Measurements from ENCODE around the gene NXPH1.

Gene NXPH1

GRCh38 chr7:8615019-8615418, 181.6 kb downstream of the NXPH1 start:
- Histone ChIP-seq H3K9me3 (no peaks in the 10 kb centered on the region), H3K36me3 (no peaks in the 10 kb centered on the region), H3K4me2 (no peak overlapping the region), H3K4me1 (no peaks in the 10 kb centered on the region), H3K27ac (no peak overlapping the region), H3K27me3 (no peaks in the 10 kb centered on the region), H3K4me3 (no peak overlapping the region), H3K9ac (no peak overlapping the region), H4K20me1 (no peaks in the 10 kb centered on the region)
- no peak for TF ChIP-seq Cebpa-rat (IDR thresholded peaks at IDR 0.05)

- no peak for TF ChIP-seq Cebpa-rat (IDR thresholded peaks at IDR 0.05)
- Histone ChIP-seq H3K9ac (no peak overlapping the region), H3K4me1 (no peaks in the 10 kb centered on the region), H3K4me3 (no peak overlapping the region), H4K20me1 (no peaks in the 10 kb centered on the region), H3K4me2 (no peak overlapping the region), H3K36me3 (no peaks in the 10 kb centered on the region), H3K27me3 (no peaks in the 10 kb centered on the region), H3K9me3 (no peaks in the 10 kb centered on the region), H3K27ac (no peak overlapping the region)
Measured at GRCh38 chr7:8618441-8619070, 185.1 kb downstream of the NXPH1 start.

GRCh38 chr7:8620169-8620568, 186.8 kb downstream of the NXPH1 start:
- H3K4me3 ChIP-seq = no peak overlapping the region
- H4K20me1 ChIP-seq = no peaks in the 10 kb centered on the region
- TF ChIP-seq Cebpa-rat (IDR thresholded peaks at IDR 0.05) = no peak
- no peaks in the 10 kb centered on the region for H3K27me3 ChIP-seq
- H3K27ac ChIP-seq = no peak overlapping the region
- no peaks in the 10 kb centered on the region for H3K4me1 ChIP-seq
- H3K9me3 ChIP-seq = no peaks in the 10 kb centered on the region
- no peak overlapping the region for H3K4me2 ChIP-seq
- H3K36me3 ChIP-seq = no peaks in the 10 kb centered on the region
- no peak overlapping the region for H3K9ac ChIP-seq

- Histone ChIP-seq H3K27ac (no peak overlapping the region), H3K36me3 (no peaks in the 10 kb centered on the region), H4K20me1 (no peaks in the 10 kb centered on the region), H3K4me2 (no peak overlapping the region), H3K4me3 (no peak overlapping the region), H3K4me1 (no peaks in the 10 kb centered on the region), H3K9me3 (no peaks in the 10 kb centered on the region), H3K27me3 (no peaks in the 10 kb centered on the region), H3K9ac (no peak overlapping the region)
- TF ChIP-seq Cebpa-rat (IDR thresholded peaks at IDR 0.05) = no peak
Measured at GRCh38 chr7:8625612-8626011, 192.2 kb downstream of the NXPH1 start.

- no peaks in the 10 kb centered on the region for H3K36me3 ChIP-seq
- H4K20me1 ChIP-seq = no peaks in the 10 kb centered on the region
- TF ChIP-seq Cebpa-rat (IDR thresholded peaks at IDR 0.05) = no peak
- H3K4me3 ChIP-seq = no peak overlapping the region
- H3K4me1 ChIP-seq = no peaks in the 10 kb centered on the region
- no peak overlapping the region for H3K4me2 ChIP-seq
- H3K27ac ChIP-seq = no peak overlapping the region
- H3K9me3 ChIP-seq = no peaks in the 10 kb centered on the region
- H3K27me3 ChIP-seq = no peaks in the 10 kb centered on the region
- H3K9ac ChIP-seq = no peak overlapping the region
Measured at GRCh38 chr7:8627325-8627724, 193.9 kb downstream of the NXPH1 start.

- Histone ChIP-seq H3K36me3 (no peaks in the 10 kb centered on the region), H3K9ac (no peak overlapping the region), H3K27me3 (no peaks in the 10 kb centered on the region), H3K4me2 (no peak overlapping the region), H3K9me3 (no peaks in the 10 kb centered on the region), H3K4me3 (no peak overlapping the region), H3K27ac (no peak overlapping the region), H3K4me1 (no peaks in the 10 kb centered on the region), H4K20me1 (no peaks in the 10 kb centered on the region)
- no peak for TF ChIP-seq Cebpa-rat (IDR thresholded peaks at IDR 0.05)
Measured at GRCh38 chr7:8628656-8629055, 195.2 kb downstream of the NXPH1 start.

GRCh38 chr7:8629504-8629903, 196.1 kb downstream of the NXPH1 start:
- Histone ChIP-seq H3K9me3 (no peaks in the 10 kb centered on the region), H3K4me3 (no peak overlapping the region), H3K36me3 (no peaks in the 10 kb centered on the region), H3K27me3 (no peaks in the 10 kb centered on the region), H4K20me1 (no peaks in the 10 kb centered on the region), H3K27ac (no peak overlapping the region), H3K4me1 (no peaks in the 10 kb centered on the region), H3K9ac (no peak overlapping the region), H3K4me2 (no peak overlapping the region)
- no peak for TF ChIP-seq Cebpa-rat (IDR thresholded peaks at IDR 0.05)

- H3K4me1 ChIP-seq = no peaks in the 10 kb centered on the region
- no peak overlapping the region for H3K4me2 ChIP-seq
- H4K20me1 ChIP-seq = no peaks in the 10 kb centered on the region
- no peaks in the 10 kb centered on the region for H3K36me3 ChIP-seq
- no peak overlapping the region for H3K27ac ChIP-seq
- TF ChIP-seq Cebpa-rat (IDR thresholded peaks at IDR 0.05) = no peak
- H3K4me3 ChIP-seq = no peak overlapping the region
- no peak overlapping the region for H3K9ac ChIP-seq
- H3K9me3 ChIP-seq = no peaks in the 10 kb centered on the region
- no peaks in the 10 kb centered on the region for H3K27me3 ChIP-seq
Measured at GRCh38 chr7:8637322-8637721, 203.9 kb downstream of the NXPH1 start.

- H3K36me3 ChIP-seq = no peaks in the 10 kb centered on the region
- H3K27ac ChIP-seq = no peak overlapping the region
- no peak overlapping the region for H3K4me2 ChIP-seq
- H3K9me3 ChIP-seq = no peaks in the 10 kb centered on the region
- H3K4me3 ChIP-seq = no peak overlapping the region
- no peaks in the 10 kb centered on the region for H3K27me3 ChIP-seq
- no peak for TF ChIP-seq Cebpa-rat (IDR thresholded peaks at IDR 0.05)
- H3K9ac ChIP-seq = no peak overlapping the region
- H4K20me1 ChIP-seq = no peaks in the 10 kb centered on the region
- no peaks in the 10 kb centered on the region for H3K4me1 ChIP-seq
Measured at GRCh38 chr7:8638076-8638475, 204.7 kb downstream of the NXPH1 start.

- H3K9ac ChIP-seq = no peak overlapping the region
- no peaks in the 10 kb centered on the region for H3K9me3 ChIP-seq
- H3K4me3 ChIP-seq = no peak overlapping the region
- no peak overlapping the region for H3K4me2 ChIP-seq
- no peaks in the 10 kb centered on the region for H3K36me3 ChIP-seq
- H3K27me3 ChIP-seq = no peaks in the 10 kb centered on the region
- no peak for TF ChIP-seq Cebpa-rat (IDR thresholded peaks at IDR 0.05)
- H4K20me1 ChIP-seq = no peaks in the 10 kb centered on the region
- no peaks in the 10 kb centered on the region for H3K4me1 ChIP-seq
- H3K27ac ChIP-seq = no peak overlapping the region
Measured at GRCh38 chr7:8639668-8640067, 206.3 kb downstream of the NXPH1 start.

- Histone ChIP-seq H3K9me3 (no peaks in the 10 kb centered on the region), H4K20me1 (no peaks in the 10 kb centered on the region), H3K4me2 (no peak overlapping the region), H3K36me3 (no peaks in the 10 kb centered on the region), H3K9ac (no peak overlapping the region), H3K27ac (no peak overlapping the region), H3K4me1 (no peaks in the 10 kb centered on the region), H3K4me3 (no peak overlapping the region), H3K27me3 (no peaks in the 10 kb centered on the region)
- no peak for TF ChIP-seq Cebpa-rat (IDR thresholded peaks at IDR 0.05)
Measured at GRCh38 chr7:8640671-8641070, 207.3 kb downstream of the NXPH1 start.

Data from BLaER1 (cell line).